Aorta (tissue), 5 donors: ENCODE data around the gene TKT. TPM values are rescaled to one million over a fixed set of nuclear protein-coding genes. Genes with fewer than 3 reads are reported as not detected.

Source experiments
- ATAC-seq: fragments of 200-7000 bp; cut with Tn5 transposase; one replicate; pipeline ENCODE4 v1.9.1; 2022; ENCODE audit warnings: moderate library complexity; ENCODE audit not compliant: low FRiP score
- DNase-seq, 2 donors: peaks; one replicate each; pipeline ENCODE4 v3.0.0-alpha.2; 2020
- H3K27ac ChIP-seq, 2 donors: one replicate each; pipeline ENCODE4 v1.5.1; 2013; ENCODE audit warnings: low read length in 2 of 2, mild to moderate bottlenecking in 2 of 2, moderate library complexity in 2 of 2, control low read depth in 1 of 2, inconsistent platforms in 1 of 2, low read depth in 1 of 2
- H3K27me3 ChIP-seq, 2 donors: one replicate each; pipeline ENCODE4 v1.6.1; 2013; ENCODE audit warnings: control low read depth in 1 of 2, low read length in 1 of 2, mild to moderate bottlenecking in 1 of 2, moderate library complexity in 1 of 2; ENCODE audit not compliant: insufficient read depth in 2 of 2, control insufficient read depth in 1 of 2
- H3K36me3 ChIP-seq, 2 donors: one replicate each; pipeline ENCODE4 v1.6.1; 2013; ENCODE audit warnings: control low read depth in 1 of 2, low read length in 1 of 2, mild to moderate bottlenecking in 1 of 2; ENCODE audit not compliant: insufficient read depth in 2 of 2, control insufficient read depth in 1 of 2
- H3K4me1 ChIP-seq, 2 donors: one replicate each; pipeline ENCODE4 v1.6.1; 2013; ENCODE audit warnings: low read length in 2 of 2, control low read depth in 1 of 2, mild to moderate bottlenecking in 1 of 2, moderate library complexity in 1 of 2; ENCODE audit not compliant: insufficient read depth in 2 of 2, control insufficient read depth in 1 of 2
- H3K4me3 ChIP-seq, 2 donors: one replicate each; pipeline ENCODE4 v1.5.1; 2013; ENCODE audit warnings: low read length in 2 of 2, control low read depth in 1 of 2, mild to moderate bottlenecking in 1 of 2
- H3K9me3 ChIP-seq: one replicate; pipeline ENCODE4 v1.6.1; 2013; ENCODE audit warnings: mild to moderate bottlenecking, low read length; ENCODE audit not compliant: control insufficient read depth
- WGBS, 2 donors: extraction: QIAGEN DNeasy Blood & Tissue Kit; methylation state at CpG; one replicate each; pipeline ENCODE4 v1.1.7; 2013; 5-methylcytosine and 5-hydroxymethylcytosine counted together
- intact Hi-C, 2 donors: fragments of 100-400 bp; cut with DNase I; formaldehyde crosslinking; loops; one replicate each; pipeline versions ENCODE4 v1.14.2 to v1.15.0; 2022
- polyA plus RNA-seq, 2 donors: library from polyadenylated mRNA; stranded (reverse); fragments of 200-250 nt; gene quantifications; one replicate each; pipeline ENCODE4 v1.2.3, GENCODE V29; 2013
- total RNA-seq, 2 donors: library from RNA; stranded (reverse); fragmentation: NEBNext Ultra II Directional; extraction: Animal tissue kit (Norgen Biotek cat#: 25700); gene quantifications; one replicate each; pipeline ENCODE4 v1.2.1, GENCODE V29; 2021
- donor health status: healthy with polysubstance abuse.
- donor health status: Bipolar disorder and iron deficiency.
- donor health status: DM: no; HTN: no; CAD: no.
- donor health status: DM: no; HTN: no; CAD: no.
- donor health status: DM: yes; HTN: yes; CAD: no.

TKT gene
- total and polyA plus RNA-seq, 4 donors: 92.4 to 208 (median 146) TPM

DNA sequence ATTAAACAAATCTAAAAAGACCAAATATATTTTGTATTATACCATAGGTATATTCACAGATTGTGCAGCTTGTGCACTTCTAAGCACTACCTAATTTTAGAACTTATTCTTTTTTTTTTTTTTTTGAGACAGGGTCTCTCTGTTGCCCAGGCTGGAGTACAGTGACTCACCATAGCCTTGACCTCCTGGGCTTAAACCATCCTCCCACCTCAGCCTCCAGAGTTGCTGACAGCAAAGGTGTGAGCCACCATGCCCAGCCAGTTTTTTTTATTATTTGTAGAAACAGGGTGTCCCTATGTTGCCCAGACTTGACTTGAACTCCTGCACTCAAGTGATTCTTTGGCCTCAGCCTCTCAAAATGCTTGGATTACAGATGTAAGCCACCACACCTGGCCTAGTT lies 11.9 kb upstream of the TKT start:
- no peak overlapping the region for H3K4me3 ChIP-seq
- H3K9me3 ChIP-seq: no peaks in the 10 kb centered on the region
- intact Hi-C loops: no loop called here
- ATAC-seq: no peak
- DNase-seq: no peak
- peak overlapping the region in 1 of 2 donors; percentile 61 for H3K27ac ChIP-seq
- no peaks in the 10 kb centered on the region for H3K4me1 ChIP-seq
- H3K36me3 ChIP-seq: no peaks in the 10 kb centered on the region
- no peaks in the 10 kb centered on the region for H3K27me3 ChIP-seq

GRCh38 chr3:53264718-53265117 lies 8.9 kb upstream of the TKT start:
- Histone ChIP-seq H3K4me1 (no peaks in the 10 kb centered on the region), H3K27ac (no peak overlapping the region), H3K9me3 (no peaks in the 10 kb centered on the region), H3K4me3 (no peak overlapping the region), H3K27me3 (no peaks in the 10 kb centered on the region), H3K36me3 (no peaks in the 10 kb centered on the region)
- DNase-seq (peak in 1 of 2 donors; percentile 9), ATAC-seq (no peak)
- 55 to 65% methylated on average over 3 of the region's 3 CpGs for WGBS, 2 donors
- intact Hi-C loops: no loop called here

DNA sequence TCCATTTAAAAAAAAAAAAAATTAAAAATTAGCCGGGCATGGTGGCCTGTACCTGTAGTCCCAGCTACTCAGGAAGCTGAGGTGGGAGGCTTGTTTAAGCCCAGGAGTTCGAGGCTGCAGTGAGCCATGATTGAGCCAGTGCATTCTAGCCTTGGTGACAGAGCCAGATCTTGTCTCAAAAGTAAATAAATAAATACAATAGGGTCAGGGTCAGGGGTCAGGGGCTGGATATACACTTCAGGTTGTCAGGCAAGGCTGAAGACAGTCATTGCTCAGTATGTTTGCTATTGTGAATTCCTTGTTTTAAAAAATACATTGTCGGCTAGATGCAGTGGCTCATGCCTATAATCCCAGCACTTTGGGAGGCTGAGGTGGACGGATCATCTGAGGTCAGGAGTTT lies 8.1 kb upstream of the TKT start:
- WGBS, 2 donors: 89 to 92% methylated on average over 4 of the region's 4 CpGs
- H3K9me3 ChIP-seq: no peaks in the 10 kb centered on the region
- H3K27ac ChIP-seq: no peak overlapping the region
- no peaks in the 10 kb centered on the region for H3K27me3 ChIP-seq
- ATAC-seq (no peak), DNase-seq (no peak)
- no peaks in the 10 kb centered on the region for H3K36me3 ChIP-seq
- no peak overlapping the region for H3K4me3 ChIP-seq
- H3K4me1 ChIP-seq: no peaks in the 10 kb centered on the region
- intact Hi-C loops: no loop called here

DNA sequence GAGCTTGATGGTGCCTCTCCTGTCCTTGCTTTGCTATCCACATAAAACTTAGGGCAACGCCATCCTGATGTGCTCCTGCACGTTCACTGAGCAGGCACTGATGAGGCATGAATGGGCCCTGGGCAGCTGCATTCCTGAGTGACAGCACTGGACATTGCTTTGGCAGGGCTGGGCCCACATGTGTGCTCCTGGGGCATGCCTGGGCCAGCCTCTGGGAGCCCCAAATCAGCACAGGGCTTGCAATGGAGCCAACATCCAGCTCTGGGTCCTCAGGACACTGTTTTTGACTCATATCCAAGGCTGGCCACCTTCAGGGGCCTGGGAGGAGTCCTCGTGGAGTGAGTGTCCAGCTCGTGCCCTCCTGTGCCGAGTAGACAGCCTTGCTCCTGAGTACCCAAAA lies 5.9 kb upstream of the TKT start:
- no peak overlapping the region for H3K4me3 ChIP-seq
- intact Hi-C loops: no loop called here
- DNase-seq: peak; percentile 36 to 62
- H3K36me3 ChIP-seq: no peaks in the 10 kb centered on the region
- no peaks in the 10 kb centered on the region for H3K4me1 ChIP-seq
- H3K27me3 ChIP-seq: no peaks in the 10 kb centered on the region
- no peak for ATAC-seq
- no peak overlapping the region for H3K27ac ChIP-seq
- H3K9me3 ChIP-seq: no peaks in the 10 kb centered on the region
- WGBS, 2 donors: 77 to 80% methylated on average over 5 of the region's 5 CpGs

- ATAC-seq: no peak
- Histone ChIP-seq H3K4me1 (no peaks in the 10 kb centered on the region), H3K27me3 (no peaks in the 10 kb centered on the region), H3K9me3 (no peaks in the 10 kb centered on the region), H3K36me3 (no peaks in the 10 kb centered on the region), H3K4me3 (no peak overlapping the region), H3K27ac (no peak overlapping the region)
- intact Hi-C loops: no loop called here
- peak in 1 of 2 donors; percentile 33 for DNase-seq
- 85 to 88% methylated on average over 4 of the region's 4 CpGs for WGBS, 2 donors
These were observed 4.5 kb upstream of the TKT start for GRCh38 chr3:53260286-53260785.

DNA sequence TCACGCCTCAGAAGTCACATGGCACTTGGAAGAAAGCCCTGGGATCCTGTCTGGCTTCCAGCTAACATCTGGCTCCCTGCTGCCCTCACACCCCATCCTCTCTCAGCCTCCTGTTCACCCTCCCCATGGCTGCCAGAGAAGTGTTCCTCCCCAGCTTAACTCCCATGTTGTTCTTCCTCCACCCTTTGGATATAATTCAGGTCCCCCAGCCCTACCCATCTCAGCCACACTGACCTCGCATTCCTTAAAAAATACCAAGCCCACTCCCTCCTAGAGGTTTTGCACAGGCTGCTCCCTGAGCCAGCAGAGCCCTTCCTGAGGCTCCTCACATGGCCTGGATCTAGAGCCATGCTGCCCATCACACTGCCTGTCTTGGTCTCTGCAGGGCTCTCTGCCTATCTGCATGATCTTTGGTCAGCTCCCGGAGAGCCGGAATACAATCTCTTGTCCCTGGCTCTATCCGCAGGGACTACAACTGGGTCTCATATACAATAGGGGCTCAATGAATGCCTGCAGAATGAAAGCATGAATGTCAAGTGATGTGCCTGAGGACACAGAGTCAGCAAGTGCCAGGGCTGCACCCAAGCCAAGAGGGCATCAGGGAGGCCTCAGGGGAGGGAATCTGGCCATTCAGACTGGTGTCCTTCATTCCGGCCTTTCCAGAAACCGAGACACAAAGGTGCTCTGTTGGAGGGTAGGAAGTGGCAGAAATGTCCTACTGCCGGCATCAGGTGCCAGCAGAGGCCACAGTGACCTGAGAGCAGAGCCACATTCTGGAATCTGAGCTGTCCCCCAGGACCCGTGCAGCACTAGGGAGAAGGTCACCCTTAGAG lies 3.8 kb upstream of the TKT start:
- DNase-seq (peak in 1 of 2 donors; percentile 21), ATAC-seq (no peak)
- no peak overlapping the region for H3K27ac ChIP-seq
- intact Hi-C loops: no loop called here
- no peaks in the 10 kb centered on the region for H3K9me3 ChIP-seq
- H3K27me3 ChIP-seq: no peaks in the 10 kb centered on the region
- H3K36me3 ChIP-seq: no peaks in the 10 kb centered on the region
- 83 to 85% methylated on average over 9 of the region's 9 CpGs for WGBS, 2 donors
- no peaks in the 10 kb centered on the region for H3K4me1 ChIP-seq
- H3K4me3 ChIP-seq: no peak overlapping the region

GRCh38 chr3:53258600-53259426 lies 3.0 kb upstream of the TKT start:
- Histone ChIP-seq H3K9me3 (no peaks in the 10 kb centered on the region), H3K36me3 (no peaks in the 10 kb centered on the region), H3K27me3 (no peaks in the 10 kb centered on the region), H3K4me3 (no peak overlapping the region), H3K4me1 (no peaks in the 10 kb centered on the region), H3K27ac (no peak overlapping the region)
- DNase-seq (peak in 1 of 2 donors; percentile 1), ATAC-seq (no peak)
- intact Hi-C loops: no loop called here
- WGBS, 2 donors: 80 to 84% methylated on average over 8 of the region's 8 CpGs

DNA sequence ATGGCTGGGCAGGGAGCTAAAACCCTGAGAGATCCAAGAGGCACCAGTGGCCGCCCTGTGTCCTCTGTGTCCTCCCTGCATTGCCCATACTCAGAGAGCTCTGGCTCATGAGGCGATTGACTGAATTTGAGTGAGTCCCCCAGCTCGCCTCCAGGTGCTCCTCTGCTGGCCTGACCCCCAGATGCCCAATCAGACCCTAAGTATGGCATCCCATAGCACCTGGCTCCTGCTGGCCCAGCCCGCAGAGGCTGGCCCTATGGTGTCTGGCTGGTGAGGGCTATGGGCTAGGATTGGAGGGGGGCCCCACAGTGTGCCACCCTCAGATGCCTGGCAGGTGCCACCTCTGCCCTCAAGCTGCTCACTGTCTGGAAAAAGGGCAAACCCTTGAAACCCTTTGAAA lies 1.6 kb upstream of the TKT start:
- Histone ChIP-seq H3K9me3 (no peaks in the 10 kb centered on the region), H3K27ac (no peak overlapping the region), H3K4me1 (peaks cover 0 to under 1% of the 10 kb centered on the region in 2 donors), H3K4me3 (no peak overlapping the region), H3K36me3 (no peaks in the 10 kb centered on the region), H3K27me3 (no peaks in the 10 kb centered on the region)
- DNase-seq (no peak), ATAC-seq (no peak)
- intact Hi-C loops: no loop called here
- 97 to 98% methylated on average over 4 of the region's 4 CpGs for WGBS, 2 donors
